Measurements from ENCODE around the gene MEIS1. TPM values are rescaled to one million over a fixed set of nuclear protein-coding genes. Genes with fewer than 3 reads are reported as not detected.

Gene MEIS1
- total and polyA plus RNA-seq, 2 donors (not counting 3 experiments of a cell fraction or from before 2014, with no cell fraction given) = 10.0 to 26.5 TPM

- Histone ChIP-seq H3K4me2 (ENCODE audit: insufficient read depth, low read length) (no peak overlapping the region), H3K36me3 (ENCODE audit: control insufficient read depth in 2 of 2, extremely low read depth in 1 of 2, insufficient read depth in 2 of 2, low read length in 2 of 2) (no peaks in the 10 kb centered on the region), H4K20me1 (replicated peaks; ENCODE audit: control insufficient read depth, extremely low read depth, insufficient read depth, low read length) (no peaks in the 10 kb centered on the region), H3K27me3 (ENCODE audit: control insufficient read depth in 2 of 2, insufficient read depth in 2 of 2, low read length in 2 of 2) (no peaks in the 10 kb centered on the region), H3K4me1 (ENCODE audit: control insufficient read depth, extremely low read depth, insufficient read depth, low read length) (no peaks in the 10 kb centered on the region), H3K27ac (ENCODE audit: insufficient read depth, low read depth, low read length) (no peak overlapping the region), H3K9ac (replicated peaks; ENCODE audit: extremely low read depth, insufficient read depth, low read length) (no peak overlapping the region), H3K9me1 (replicated peaks; ENCODE audit: control insufficient read depth, extremely low read depth, insufficient read depth, low read length) (no peaks in the 10 kb centered on the region), H2AFZ (ENCODE audit: low read depth, low read length) (no peak overlapping the region), H3K9me3 (replicated peaks; ENCODE audit: control insufficient read depth, insufficient read depth, low read length) (no peaks in the 10 kb centered on the region), H3K79me2 (ENCODE audit: control insufficient read depth, insufficient read depth, low read length) (no peaks in the 10 kb centered on the region), H3K4me3 (replicated peaks in 1 of 3; ENCODE audit: insufficient read depth in 1 of 3, low read depth in 1 of 3, low read length in 3 of 3) (no peak overlapping the region)
- BruUV-seq (replicated peaks) = no TSS peak
- DNase-seq (ENCODE audit: low read depth, low spot score) = no peak
- TF ChIP-seq JUN (IDR thresholded peaks at IDR 0.05; ENCODE audit: borderline replicate concordance, insufficient read depth, insufficient read length, low read depth) (no peak), MAX (IDR thresholded peaks at IDR 0.05; ENCODE audit: insufficient read depth, insufficient read length) (no peak), MYC (IDR thresholded peaks at IDR 0.05; ENCODE audit: low read depth, low read length) (no peak), POLR2AphosphoS5 (IDR thresholded peaks at IDR 0.05; ENCODE audit: insufficient read depth, low read depth, low read length) (no peak), FOS (IDR thresholded peaks at IDR 0.05; ENCODE audit: borderline replicate concordance, insufficient read depth, low read length) (no peak), GATA2 (IDR thresholded peaks at IDR 0.05; ENCODE audit: insufficient read depth, insufficient read length, low read depth, low read length) (no peak), EZH2 (IDR thresholded peaks at IDR 0.05; ENCODE audit: borderline replicate concordance, low read depth, low read length, severe bottlenecking) (no peak), POLR2A (IDR thresholded peaks at IDR 0.05; ENCODE audit: low read depth, low read length) (no peak)
- intact Hi-C loops (cut with micrococcal nuclease) (no loop called here), dilution Hi-C loops (cut with MboI; ENCODE audit: extremely low pct_ligation_motif_present, low sequenced_read_pairs) (no loop called here)
- no peak for FAIRE-seq
- ChIA-PET CTCF (interaction anchor here (1.0 to 1.2 kb wide), 2 partner anchors 34 to 119 kb away, joined by 3 read pairs; no protein-coding TSS in a partner anchor), POLR2A (no interaction called here)
These were observed 112.2 kb downstream of the MEIS1 start for GRCh38 chr2:66547118-66547517.

- FAIRE-seq (no peak), DNase-seq (ENCODE audit: low read depth, low spot score) (no peak)
- H3K27ac ChIP-seq (ENCODE audit: insufficient read depth, low read depth, low read length) = no peak overlapping the region
- dilution Hi-C loops (cut with MboI; ENCODE audit: extremely low pct_ligation_motif_present, low sequenced_read_pairs) = no loop called here
- no peak overlapping the region for H3K9ac ChIP-seq (replicated peaks; ENCODE audit: extremely low read depth, insufficient read depth, low read length)
- H3K27me3 ChIP-seq (ENCODE audit: control insufficient read depth in 2 of 2, insufficient read depth in 2 of 2, low read length in 2 of 2) = no peaks in the 10 kb centered on the region
- no peaks in the 10 kb centered on the region for H3K79me2 ChIP-seq (ENCODE audit: control insufficient read depth, insufficient read depth, low read length)
- no peak overlapping the region for H3K4me3 ChIP-seq (replicated peaks in 1 of 3; ENCODE audit: insufficient read depth in 1 of 3, low read depth in 1 of 3, low read length in 3 of 3)
- ChIA-PET CTCF (interaction anchor here (1.0 to 1.2 kb wide), 2 partner anchors 35 to 119 kb away, joined by 3 read pairs; no protein-coding TSS in a partner anchor), POLR2A (no interaction called here)
- H3K4me2 ChIP-seq (ENCODE audit: insufficient read depth, low read length) = no peak overlapping the region
- no peaks in the 10 kb centered on the region for H4K20me1 ChIP-seq (replicated peaks; ENCODE audit: control insufficient read depth, extremely low read depth, insufficient read depth, low read length)
- intact Hi-C loops (cut with micrococcal nuclease) = no loop called here
- BruUV-seq (replicated peaks) = no TSS peak
- no peaks in the 10 kb centered on the region for H3K36me3 ChIP-seq (ENCODE audit: control insufficient read depth in 2 of 2, extremely low read depth in 1 of 2, insufficient read depth in 2 of 2, low read length in 2 of 2)
- H2AFZ ChIP-seq (ENCODE audit: low read depth, low read length) = no peak overlapping the region
- no peaks in the 10 kb centered on the region for H3K4me1 ChIP-seq (ENCODE audit: control insufficient read depth, extremely low read depth, insufficient read depth, low read length)
- H3K9me1 ChIP-seq (replicated peaks; ENCODE audit: control insufficient read depth, extremely low read depth, insufficient read depth, low read length) = no peaks in the 10 kb centered on the region
- H3K9me3 ChIP-seq (replicated peaks; ENCODE audit: control insufficient read depth, insufficient read depth, low read length) = no peaks in the 10 kb centered on the region
- no peak for TF ChIP-seq POLR2AphosphoS5 (IDR thresholded peaks at IDR 0.05; ENCODE audit: insufficient read depth, low read depth, low read length)
- no peak for TF ChIP-seq JUN (IDR thresholded peaks at IDR 0.05; ENCODE audit: borderline replicate concordance, insufficient read depth, insufficient read length, low read depth)
- no peak for TF ChIP-seq GATA2 (IDR thresholded peaks at IDR 0.05; ENCODE audit: insufficient read depth, insufficient read length, low read depth, low read length)
- TF ChIP-seq POLR2A (IDR thresholded peaks at IDR 0.05; ENCODE audit: low read depth, low read length) = no peak
- no peak for TF ChIP-seq CTCF (IDR thresholded peaks at IDR 0.05; ENCODE audit: extremely low read depth in 1 of 2, insufficient read depth in 1 of 2, low read depth in 1 of 2, low read length in 2 of 2)
- no peak for TF ChIP-seq MYC (IDR thresholded peaks at IDR 0.05; ENCODE audit: low read depth, low read length)
- no peak for TF ChIP-seq FOS (IDR thresholded peaks at IDR 0.05; ENCODE audit: borderline replicate concordance, insufficient read depth, low read length)
- TF ChIP-seq EZH2 (IDR thresholded peaks at IDR 0.05; ENCODE audit: borderline replicate concordance, low read depth, low read length, severe bottlenecking) = no peak
- no peak for TF ChIP-seq MAX (IDR thresholded peaks at IDR 0.05; ENCODE audit: insufficient read depth, insufficient read length)
These were observed 113.0 kb downstream of the MEIS1 start for GRCh38 chr2:66547887-66548286.

All from endothelial cell of umbilical vein (primary cell).